ES-I3 (cell line): ENCODE measurements around the gene PSENEN.

Experiments used
- H3K36me3 ChIP-seq: 2 replicates; pipeline ENCODE4 v1.6.1; 2013; ENCODE audit warnings: mild to moderate bottlenecking, low read length, control low read depth, moderate library complexity; ENCODE audit not compliant: insufficient read depth
- H3K4me1 ChIP-seq: 2 replicates; pipeline ENCODE4 v1.6.1; 2013; ENCODE audit warnings: mild to moderate bottlenecking, control low read depth, low read length; ENCODE audit not compliant: insufficient read depth
- H3K9ac ChIP-seq: 2 replicates; pipeline ENCODE4 v1.6.1; 2013; ENCODE audit warnings: low read depth, mild to moderate bottlenecking, low read length, moderate library complexity
- H3K9me3 ChIP-seq: 2 replicates; pipeline ENCODE4 v1.6.1; 2013; ENCODE audit warnings: mild to moderate bottlenecking, low read length, moderate library complexity; ENCODE audit not compliant: control insufficient read depth, insufficient read depth

PSENEN gene

DNA sequence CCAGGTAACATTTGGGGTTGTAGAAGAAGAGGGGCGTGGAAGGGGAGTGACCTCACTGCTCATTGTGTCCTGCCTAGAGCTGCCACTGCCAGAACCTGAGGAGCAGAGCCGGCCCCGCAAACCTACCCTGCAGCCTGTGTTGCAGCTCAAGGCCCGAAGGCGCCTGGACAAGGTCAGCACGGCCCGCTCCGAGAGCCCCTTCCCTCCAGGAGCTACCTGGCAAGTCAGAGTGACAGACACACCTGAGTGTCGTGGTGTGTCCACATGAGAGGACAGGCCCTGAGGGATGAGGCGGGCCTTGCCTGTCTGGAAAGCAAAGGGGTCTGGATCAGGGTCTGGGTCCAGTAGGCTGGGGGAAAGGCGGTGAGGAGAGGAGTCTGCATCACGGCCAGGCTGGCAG is 20.9 kb upstream of the PSENEN start:
- no peaks in the 10 kb centered on the region for H3K4me1 ChIP-seq
- H3K36me3 ChIP-seq = peaks cover 16% of the 10 kb centered on the region
- no peak overlapping the region for H3K9ac ChIP-seq
- H3K9me3 ChIP-seq = no peaks in the 10 kb centered on the region

DNA sequence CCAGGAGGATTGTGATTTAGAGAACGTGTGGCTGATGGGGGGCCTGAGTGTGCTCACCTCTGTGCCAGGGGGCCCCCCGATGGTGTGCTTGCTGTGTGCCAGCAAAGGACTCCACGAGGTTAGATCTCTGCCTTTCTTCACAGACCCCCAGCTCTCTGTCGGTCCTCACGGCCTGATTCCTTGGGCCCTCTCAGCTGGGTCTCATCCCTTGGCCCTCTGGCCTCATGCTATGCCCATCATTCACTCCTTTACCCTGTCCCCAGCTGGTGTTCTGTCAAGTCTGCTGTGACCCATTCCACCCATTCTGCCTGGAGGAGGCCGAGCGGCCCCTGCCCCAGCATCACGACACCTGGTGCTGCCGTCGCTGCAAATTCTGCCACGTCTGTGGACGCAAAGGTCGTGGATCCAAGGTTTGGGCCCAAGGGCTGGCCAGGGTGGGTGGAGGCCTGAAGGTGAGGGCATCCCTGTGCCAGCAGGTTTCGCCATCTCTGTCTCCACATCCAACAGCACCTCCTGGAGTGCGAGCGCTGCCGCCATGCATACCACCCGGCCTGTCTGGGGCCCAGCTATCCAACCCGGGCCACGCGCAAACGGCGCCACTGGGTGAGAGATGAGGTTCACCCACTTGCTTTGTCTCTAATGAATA is 20.1 kb upstream of the PSENEN start:
- no peaks in the 10 kb centered on the region for H3K4me1 ChIP-seq
- no peak overlapping the region for H3K9ac ChIP-seq
- H3K36me3 ChIP-seq = peaks cover 16% of the 10 kb centered on the region
- no peaks in the 10 kb centered on the region for H3K9me3 ChIP-seq

DNA sequence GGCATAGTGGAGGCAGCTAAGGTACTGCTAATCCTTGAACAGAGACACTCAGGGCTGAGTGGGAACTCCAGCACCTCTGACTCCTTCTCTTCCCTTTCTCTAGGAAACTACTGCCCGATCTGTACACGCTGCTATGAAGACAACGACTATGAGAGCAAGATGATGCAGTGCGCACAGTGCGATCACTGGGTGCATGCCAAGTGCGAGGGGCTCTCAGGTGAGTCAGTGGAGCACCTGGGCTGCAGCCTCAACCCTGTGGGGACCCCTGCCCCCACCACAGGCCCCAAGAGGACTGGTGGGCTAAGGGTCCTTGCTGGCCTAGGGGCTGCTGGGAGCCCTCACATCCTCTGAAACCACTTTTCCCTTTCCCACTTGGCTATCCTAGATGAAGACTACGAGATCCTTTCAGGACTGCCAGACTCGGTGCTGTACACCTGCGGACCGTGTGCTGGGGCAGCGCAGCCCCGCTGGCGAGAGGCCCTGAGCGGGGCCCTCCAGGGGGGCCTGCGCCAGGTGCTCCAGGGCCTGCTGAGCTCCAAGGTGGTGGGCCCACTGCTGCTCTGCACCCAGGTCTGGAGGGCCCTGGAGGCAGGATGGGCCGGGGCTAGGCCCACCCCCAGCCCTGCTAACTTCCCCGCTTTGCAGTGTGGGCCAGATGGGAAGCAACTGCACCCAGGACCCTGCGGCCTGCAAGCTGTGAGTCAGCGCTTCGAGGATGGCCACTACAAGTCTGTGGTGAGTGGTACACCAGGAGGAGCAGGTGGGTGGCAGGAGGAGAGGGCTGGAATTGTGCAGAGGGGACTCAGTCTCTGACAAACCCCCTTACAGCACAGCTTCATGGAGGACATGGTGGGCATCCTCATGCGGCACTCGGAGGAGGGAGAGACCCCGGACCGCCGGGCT is 18.1 kb upstream of the PSENEN start:
- Histone ChIP-seq H3K36me3 (peaks cover 23% of the 10 kb centered on the region), H3K4me1 (no peaks in the 10 kb centered on the region), H3K9me3 (no peaks in the 10 kb centered on the region), H3K9ac (no peak overlapping the region)

DNA sequence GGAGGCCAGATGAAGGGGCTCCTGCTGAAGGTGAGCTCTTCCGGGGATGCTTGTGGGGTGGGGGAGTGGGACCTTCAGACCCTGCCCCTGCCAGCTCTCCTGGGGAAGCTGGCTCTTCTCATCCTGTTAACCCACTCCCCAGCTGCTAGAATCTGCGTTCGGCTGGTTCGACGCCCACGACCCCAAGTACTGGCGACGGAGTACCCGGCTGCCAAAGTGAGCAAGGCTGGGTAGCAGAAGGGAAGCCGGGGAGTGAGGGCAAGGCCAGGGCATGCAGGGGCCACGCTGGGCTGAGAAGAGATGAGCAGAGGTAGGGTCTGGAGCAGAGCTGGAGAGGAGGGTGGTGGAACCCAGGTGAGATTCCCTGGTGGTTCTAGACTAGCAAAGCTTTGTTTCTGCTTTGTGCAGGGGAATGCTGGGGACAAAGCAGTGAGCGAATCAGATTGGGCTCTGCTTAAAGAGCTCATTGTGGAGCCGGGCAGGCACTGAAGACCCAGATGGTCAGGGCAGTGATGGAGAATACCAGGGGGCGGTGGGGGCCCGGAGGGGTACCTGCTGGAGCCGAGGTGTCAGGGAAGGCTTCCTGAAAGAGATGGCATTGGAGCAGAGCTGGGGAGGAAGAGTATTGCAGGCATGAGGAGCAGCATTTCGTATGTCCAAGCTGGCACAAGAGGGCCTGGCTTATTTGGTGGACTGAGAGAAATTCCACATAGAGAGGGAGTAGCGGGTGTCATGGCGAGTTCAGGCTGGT is 17.3 kb upstream of the PSENEN start:
- Histone ChIP-seq H3K9ac (no peak overlapping the region), H3K36me3 (peaks cover 22% of the 10 kb centered on the region), H3K9me3 (no peaks in the 10 kb centered on the region), H3K4me1 (no peaks in the 10 kb centered on the region)

DNA sequence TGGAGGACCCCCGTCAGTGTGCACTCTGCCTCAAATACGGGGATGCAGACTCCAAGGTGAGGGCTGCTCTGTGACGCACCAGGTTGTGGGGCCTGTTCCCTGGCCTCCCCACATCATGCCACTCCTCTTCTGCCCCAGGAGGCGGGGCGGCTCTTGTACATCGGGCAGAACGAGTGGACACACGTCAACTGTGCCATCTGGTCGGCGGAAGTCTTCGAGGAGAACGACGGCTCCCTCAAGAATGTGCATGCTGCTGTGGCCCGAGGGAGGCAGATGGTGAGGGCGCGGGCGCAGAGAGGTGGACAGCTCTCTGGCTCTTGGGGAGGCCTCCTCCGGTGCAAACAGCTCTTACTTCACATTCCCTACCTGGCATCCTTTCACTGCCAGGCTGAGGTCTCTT is 16.4 kb upstream of the PSENEN start:
- peaks cover 22% of the 10 kb centered on the region for H3K36me3 ChIP-seq
- H3K4me1 ChIP-seq = no peaks in the 10 kb centered on the region

DNA sequence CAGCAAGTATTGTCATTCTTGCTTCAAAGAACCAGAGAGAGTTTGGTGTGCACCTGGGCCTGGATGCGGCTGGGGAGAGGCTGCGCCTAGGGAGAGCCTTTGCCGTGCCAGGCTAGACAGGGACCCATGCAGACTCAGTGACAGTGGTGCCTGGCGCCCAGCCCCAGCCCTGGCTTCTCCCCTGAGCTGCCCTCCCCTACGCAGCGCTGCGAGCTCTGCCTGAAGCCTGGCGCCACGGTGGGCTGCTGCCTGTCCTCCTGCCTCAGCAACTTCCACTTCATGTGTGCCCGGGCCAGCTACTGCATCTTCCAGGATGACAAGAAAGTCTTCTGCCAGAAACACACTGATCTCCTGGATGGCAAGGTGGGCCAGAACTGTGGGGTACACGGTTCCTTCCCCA is 15.7 kb upstream of the PSENEN start:
- H3K9me3 ChIP-seq = no peaks in the 10 kb centered on the region
- H3K9ac ChIP-seq = no peak overlapping the region
- peaks cover 21% of the 10 kb centered on the region for H3K36me3 ChIP-seq
- no peaks in the 10 kb centered on the region for H3K4me1 ChIP-seq

More for the DNA sequence above, 16.4 kb upstream of the PSENEN start:
- Histone ChIP-seq H3K9ac (no peak overlapping the region), H3K9me3 (no peaks in the 10 kb centered on the region)

DNA sequence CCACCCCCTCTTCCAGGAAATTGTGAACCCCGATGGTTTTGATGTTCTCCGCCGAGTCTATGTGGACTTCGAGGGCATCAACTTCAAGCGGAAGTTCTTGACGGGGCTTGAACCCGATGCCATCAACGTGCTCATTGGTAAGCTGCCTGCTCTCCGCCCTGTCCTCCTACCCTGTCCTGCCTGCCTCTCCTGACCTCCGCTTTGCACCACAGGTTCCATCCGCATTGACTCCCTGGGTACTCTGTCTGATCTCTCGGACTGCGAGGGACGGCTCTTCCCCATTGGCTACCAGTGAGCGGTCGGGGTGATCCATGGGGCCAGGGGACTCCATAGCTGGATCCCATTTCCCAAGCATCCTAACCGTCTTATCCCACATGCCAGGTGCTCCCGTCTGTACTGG is 15.1 kb upstream of the PSENEN start:
- H3K36me3 ChIP-seq = peaks cover 16% of the 10 kb centered on the region
- no peaks in the 10 kb centered on the region for H3K4me1 ChIP-seq
- H3K9ac ChIP-seq = no peak overlapping the region

DNA sequence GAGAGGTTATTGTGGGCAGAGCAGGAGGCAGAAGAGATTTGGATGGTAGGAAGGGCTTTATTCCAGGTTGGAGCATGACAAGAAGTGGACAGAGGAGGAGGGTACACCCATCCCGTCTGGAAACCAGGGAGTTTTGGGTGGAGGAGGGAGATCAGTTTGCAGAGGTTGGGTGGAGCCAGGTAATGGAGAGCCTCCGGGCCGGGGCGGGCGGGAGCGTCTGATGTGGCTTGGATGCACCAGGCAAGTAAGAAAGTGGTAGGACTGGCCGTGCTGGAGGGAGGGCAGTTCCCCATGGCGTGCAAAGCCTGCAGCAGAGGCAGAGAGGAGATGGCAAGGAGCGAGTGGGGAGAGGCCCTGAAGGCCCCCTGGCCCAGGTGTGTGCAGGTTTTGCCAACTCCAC is 14.1 kb upstream of the PSENEN start:
- H3K4me1 ChIP-seq = no peaks in the 10 kb centered on the region
- no peak overlapping the region for H3K9ac ChIP-seq
- H3K36me3 ChIP-seq = peaks cover 15% of the 10 kb centered on the region
- H3K9me3 ChIP-seq = no peaks in the 10 kb centered on the region

More for the DNA sequence above, 15.1 kb upstream of the PSENEN start:
- H3K9me3 ChIP-seq = no peaks in the 10 kb centered on the region

DNA sequence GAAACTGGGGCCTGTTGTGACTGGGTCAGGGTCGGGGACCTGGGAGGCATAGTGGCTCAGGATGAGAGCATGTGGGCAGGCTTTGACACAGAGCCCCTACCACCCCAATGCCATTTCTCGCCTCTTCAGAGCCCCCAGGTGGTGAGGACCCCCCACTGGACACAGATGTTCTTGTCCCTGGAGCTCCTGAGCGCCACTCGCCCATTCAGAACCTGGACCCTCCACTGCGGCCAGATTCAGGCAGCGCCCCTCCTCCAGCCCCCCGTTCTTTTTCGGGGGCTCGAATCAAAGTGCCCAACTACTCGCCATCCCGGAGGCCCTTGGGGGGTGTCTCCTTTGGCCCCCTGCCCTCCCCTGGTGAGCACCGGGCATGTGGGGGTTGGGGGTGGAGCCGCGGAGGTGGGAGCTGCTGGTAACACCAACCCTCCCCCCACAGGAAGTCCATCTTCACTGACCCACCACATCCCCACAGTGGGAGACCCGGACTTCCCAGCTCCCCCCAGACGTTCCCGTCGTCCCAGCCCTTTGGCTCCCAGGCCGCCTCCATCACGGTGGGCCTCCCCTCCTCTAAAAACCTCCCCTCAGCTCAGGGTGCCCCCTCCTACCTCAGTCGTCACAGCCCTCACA is 13.6 kb upstream of the PSENEN start:
- H3K36me3 ChIP-seq = peaks cover 13% of the 10 kb centered on the region
- H3K4me1 ChIP-seq = no peaks in the 10 kb centered on the region
- no peak overlapping the region for H3K9ac ChIP-seq

DNA sequence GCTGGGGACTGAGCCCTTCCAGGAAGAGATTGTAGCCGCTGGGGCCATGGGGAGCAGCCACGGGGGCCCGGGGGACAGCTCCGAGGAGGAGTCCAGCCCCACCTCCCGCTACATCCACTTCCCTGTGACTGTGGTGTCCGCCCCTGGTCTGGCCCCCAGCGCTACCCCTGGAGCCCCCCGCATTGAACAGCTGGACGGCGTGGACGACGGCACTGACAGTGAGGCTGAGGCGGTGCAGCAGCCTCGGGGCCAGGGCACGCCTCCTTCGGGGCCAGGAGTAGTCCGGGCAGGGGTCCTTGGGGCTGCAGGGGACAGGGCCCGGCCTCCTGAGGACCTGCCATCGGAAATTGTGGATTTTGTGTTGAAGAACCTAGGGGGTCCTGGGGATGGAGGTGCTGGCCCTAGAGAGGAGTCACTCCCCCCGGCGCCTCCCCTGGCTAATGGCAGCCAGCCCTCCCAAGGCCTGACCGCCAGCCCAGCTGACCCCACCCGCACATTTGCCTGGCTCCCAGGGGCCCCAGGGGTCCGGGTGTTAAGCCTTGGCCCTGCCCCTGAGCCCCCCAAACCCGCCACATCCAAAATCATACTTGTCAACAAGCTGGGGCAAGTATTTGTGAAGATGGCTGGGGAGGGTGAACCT is 12.8 kb upstream of the PSENEN start:
- Histone ChIP-seq H3K36me3 (peaks cover 13% of the 10 kb centered on the region), H3K4me1 (no peaks in the 10 kb centered on the region), H3K9ac (no peak overlapping the region), H3K9me3 (no peaks in the 10 kb centered on the region)

More for the DNA sequence above, 13.6 kb upstream of the PSENEN start:
- H3K9me3 ChIP-seq = no peaks in the 10 kb centered on the region

DNA sequence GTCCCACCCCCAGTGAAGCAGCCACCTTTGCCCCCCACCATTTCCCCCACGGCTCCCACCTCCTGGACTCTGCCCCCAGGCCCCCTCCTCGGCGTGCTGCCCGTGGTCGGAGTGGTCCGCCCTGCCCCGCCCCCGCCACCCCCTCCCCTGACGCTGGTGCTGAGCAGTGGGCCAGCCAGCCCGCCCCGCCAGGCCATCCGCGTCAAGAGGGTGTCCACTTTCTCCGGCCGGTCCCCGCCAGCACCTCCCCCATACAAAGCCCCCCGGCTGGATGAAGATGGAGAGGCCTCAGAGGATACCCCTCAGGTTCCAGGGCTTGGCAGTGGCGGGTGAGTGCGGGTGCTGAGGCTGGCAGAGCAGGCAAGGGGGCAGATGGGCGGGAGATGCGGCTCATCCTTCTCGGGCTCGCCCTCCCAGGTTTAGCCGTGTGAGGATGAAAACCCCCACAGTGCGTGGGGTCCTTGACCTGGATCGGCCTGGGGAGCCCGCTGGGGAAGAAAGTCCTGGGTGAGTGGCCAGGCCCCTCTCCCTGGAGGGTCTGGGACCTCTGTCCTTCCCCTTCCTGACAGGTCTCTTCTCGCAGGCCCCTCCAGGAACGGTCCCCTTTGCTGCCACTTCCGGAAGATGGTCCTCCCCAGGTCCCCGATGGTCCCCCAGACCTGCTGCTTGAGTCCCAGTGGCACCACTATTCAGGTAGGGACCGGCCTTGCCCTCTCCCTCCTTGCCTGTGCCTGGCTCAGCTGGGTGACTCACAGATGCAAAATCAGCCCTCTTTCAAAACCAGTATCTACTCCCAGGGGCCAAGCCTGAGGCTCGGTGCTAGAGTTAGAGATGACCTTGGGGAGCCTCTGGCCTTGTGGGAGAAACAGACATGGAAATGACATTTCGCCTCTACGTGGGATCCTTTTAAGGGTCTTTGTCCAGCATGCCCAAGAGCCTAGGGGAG is 12.0 kb upstream of the PSENEN start:
- Histone ChIP-seq H3K4me1 (no peaks in the 10 kb centered on the region), H3K9me3 (no peaks in the 10 kb centered on the region), H3K36me3 (peaks cover 13% of the 10 kb centered on the region), H3K9ac (no peak overlapping the region)

DNA sequence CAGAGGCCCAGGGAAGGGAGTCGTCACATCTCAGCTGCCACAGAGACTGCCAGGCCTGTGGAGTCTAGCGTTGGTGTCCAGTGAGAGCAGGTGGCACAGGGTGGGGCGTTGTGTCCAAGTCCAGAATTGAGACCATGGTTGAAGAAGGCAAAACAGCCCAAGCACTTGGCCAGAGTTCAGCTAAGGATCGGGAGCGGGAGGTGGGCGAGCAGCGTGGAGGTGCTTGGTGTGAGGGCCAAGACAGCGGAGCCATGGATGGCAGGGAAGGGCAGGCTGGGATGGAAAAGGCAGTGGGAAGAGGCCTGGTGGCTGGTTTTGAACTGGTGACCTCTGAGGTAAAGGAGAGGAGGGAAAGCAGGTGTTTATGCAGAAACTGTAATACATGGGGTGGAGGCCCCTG is 11.2 kb upstream of the PSENEN start:
- Histone ChIP-seq H3K9me3 (no peaks in the 10 kb centered on the region), H3K4me1 (no peaks in the 10 kb centered on the region), H3K9ac (no peak overlapping the region), H3K36me3 (peaks cover 13% of the 10 kb centered on the region)

DNA sequence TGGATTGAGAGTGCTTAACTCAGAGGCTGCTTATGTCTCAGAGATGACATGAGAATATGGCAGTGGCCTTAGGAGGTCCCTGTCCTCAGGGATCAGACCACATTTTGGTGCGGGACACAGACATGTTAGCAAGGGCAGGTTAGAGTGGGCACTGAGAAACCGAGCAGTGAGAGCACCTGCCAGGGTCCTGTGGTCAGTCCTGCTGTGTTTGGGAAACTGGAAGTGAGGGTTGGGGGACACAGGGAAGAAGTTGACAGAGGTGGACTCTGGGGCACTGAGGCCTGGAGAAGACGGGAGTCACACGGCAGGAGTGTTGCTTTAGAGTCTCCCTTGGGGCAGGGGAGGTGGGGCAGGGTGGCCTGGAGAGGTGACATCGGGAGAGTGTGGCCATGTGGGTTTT is 10.6 kb upstream of the PSENEN start:
- peaks cover 13% of the 10 kb centered on the region for H3K36me3 ChIP-seq
- H3K9me3 ChIP-seq = no peaks in the 10 kb centered on the region
- H3K9ac ChIP-seq = no peak overlapping the region
- H3K4me1 ChIP-seq = no peaks in the 10 kb centered on the region
